NB4 (cell line): ENCODE data around the gene SLC25A36.

Experiments
- CTCF ChIP-seq: IDR thresholded peaks from one replicate; pipeline ENCODE4 v1.5.1; 2012; ENCODE audit warnings: low read depth, low read length
- MAX ChIP-seq: IDR thresholded peaks from 2 replicates; pipeline ENCODE4 v1.6.1; 2011; ENCODE audit warnings: low read depth, low read length
- MYC ChIP-seq: IDR thresholded peaks from 2 replicates; pipeline ENCODE4 v1.6.1; 2011; ENCODE audit warnings: low read depth, low read length
- POLR2A ChIP-seq: IDR thresholded peaks from 2 replicates; pipeline ENCODE4 v1.6.1; 2011; ENCODE audit warnings: mild to moderate bottlenecking; ENCODE audit not compliant: insufficient read length; ENCODE audit errors: extremely low read depth

GRCh38 chr3:140924097-140924873, 17.4 kb upstream of the SLC25A36 start:
- TF ChIP-seq CTCF, result no peak
- TF ChIP-seq POLR2A, result no peak
- TF ChIP-seq MAX, result no peak
- no peak for TF ChIP-seq MYC
